Measurements from ENCODE around the gene TSPAN2.

TSPAN2 gene

DNA sequence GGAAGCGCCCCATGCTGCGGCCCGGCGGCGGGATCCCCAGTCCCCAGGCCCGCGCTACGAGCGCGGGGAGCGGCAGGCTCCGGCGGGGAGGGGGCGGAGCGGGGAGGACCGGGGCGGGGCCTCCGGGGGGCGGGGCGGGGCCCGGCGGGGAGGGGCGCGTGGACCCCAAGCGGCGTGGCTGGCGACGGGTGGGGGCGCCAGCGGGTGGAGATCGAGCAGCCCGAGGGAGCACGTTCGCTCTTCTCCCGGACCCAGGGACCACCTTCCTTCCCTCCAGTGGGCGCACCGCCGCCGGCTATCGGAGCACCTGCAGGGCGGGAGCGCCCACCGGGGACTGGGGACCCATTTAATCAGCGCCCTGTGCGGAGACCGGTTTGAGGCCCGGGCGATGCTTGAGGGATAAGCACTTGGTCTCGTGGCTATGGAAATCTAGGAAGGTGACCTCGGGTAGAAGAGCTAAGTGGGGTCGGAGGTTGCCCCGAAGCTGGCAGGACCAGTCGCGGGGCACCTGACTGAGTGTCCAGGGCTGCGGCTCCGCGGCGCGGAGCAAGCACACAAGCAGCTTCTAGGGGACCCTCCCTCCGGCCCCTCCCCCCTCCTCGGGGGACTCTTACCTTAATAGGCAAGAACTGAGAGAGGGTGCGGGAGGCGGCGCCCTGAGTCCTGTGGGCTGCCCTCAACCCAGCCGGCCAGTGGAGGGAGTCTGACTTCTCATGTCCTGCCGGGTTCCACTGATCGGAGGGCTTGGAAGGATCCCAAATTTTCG lies at the start of gene TSPAN2:
TSPAN2 (minus strand) TSS at position 84 of the 766 bp plus-strand sequence; CDS start at position 13, 71 bp downstream.
- H3K4me1 Mint-ChIP-seq: peaks cover 39% of the 10 kb centered on the region
- H3K27ac Mint-ChIP-seq: peak within 1 kb of the TSS in 1 of 2 donors; percentile 42
- ATAC-seq (peak; percentile 78), DNase-seq (peak; percentile 22 to 50)
- H3K4me3 Mint-ChIP-seq: peak within 1 kb of the TSS; percentile 76 to 83
- H3K27me3 Mint-ChIP-seq: peaks cover 9% of the 10 kb centered on the region
- H3K9me3 Mint-ChIP-seq: no peaks in the 10 kb centered on the region

- Mint-ChIP-seq H3K4me1 (peaks cover 4% of the 10 kb centered on the region), H3K4me3 (peak overlapping the region; percentile 4 to 32), H3K27me3 (peaks cover 28% of the 10 kb centered on the region), H3K27ac (no peak overlapping the region), H3K9me3 (no peaks in the 10 kb centered on the region)
- ATAC-seq: peak; percentile 93
- peak; percentile 56 to 61 for DNase-seq
Measured at GRCh38 chr1:115138973-115139372, 49.7 kb upstream of the TSPAN2 start.

DNA sequence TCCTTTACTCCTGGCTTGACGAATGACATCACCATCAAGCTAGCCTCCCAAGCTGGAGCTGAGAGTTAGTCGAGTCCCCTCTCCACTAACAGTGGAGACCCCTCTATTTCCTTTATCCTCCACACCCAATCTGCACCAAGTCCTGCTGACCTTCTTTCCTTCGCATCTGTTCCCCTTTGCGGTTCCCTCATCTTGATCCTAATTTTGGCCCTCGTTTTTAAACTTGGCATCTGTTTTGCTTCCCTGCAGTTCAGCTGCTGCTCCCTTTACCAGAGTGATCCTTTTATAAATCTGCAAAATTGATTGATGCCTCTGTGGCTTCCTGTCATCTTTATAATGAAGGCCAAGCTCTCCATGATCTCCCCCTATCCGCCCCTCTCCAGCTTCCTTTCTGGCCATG lies 49.0 kb upstream of the TSPAN2 start:
- DNase-seq: no peak
- H3K4me1 Mint-ChIP-seq: peaks cover 4% of the 10 kb centered on the region
- peaks cover 28% of the 10 kb centered on the region for H3K27me3 Mint-ChIP-seq

GRCh38 chr1:115137191-115137590 lies 47.9 kb upstream of the TSPAN2 start:
- peaks cover 22% of the 10 kb centered on the region for H3K27me3 Mint-ChIP-seq
- no peaks in the 10 kb centered on the region for H3K4me1 Mint-ChIP-seq
- H3K9me3 Mint-ChIP-seq: no peaks in the 10 kb centered on the region
- H3K4me3 Mint-ChIP-seq: no peak overlapping the region
- ATAC-seq: no peak
- DNase-seq: no peak
- H3K27ac Mint-ChIP-seq: no peak overlapping the region

More for the DNA sequence above, 49.0 kb upstream of the TSPAN2 start:
- no peak for ATAC-seq
- Mint-ChIP-seq H3K4me3 (no peak overlapping the region), H3K27ac (no peak overlapping the region), H3K9me3 (no peaks in the 10 kb centered on the region)

DNA sequence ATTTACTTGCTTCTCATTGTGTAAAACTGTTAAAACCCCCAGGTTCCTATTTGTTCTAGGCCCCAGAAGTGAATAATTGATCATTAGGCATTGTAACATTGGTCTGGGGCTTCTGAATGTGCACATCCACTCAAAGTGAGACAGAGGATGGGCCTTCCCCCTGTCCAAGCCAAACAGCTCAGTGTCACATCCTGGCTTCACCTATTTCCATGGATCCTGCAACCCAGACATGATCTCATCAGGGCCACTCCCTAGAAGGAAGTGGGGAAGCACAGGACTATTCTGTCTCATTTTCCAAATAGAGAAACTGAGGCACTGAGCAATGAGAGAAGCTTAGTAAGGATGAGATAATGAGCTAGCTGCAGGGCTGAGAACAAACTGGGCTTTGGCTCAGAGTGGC lies 47.4 kb upstream of the TSPAN2 start:
- Mint-ChIP-seq H3K4me3 (no peak overlapping the region), H3K9me3 (no peaks in the 10 kb centered on the region), H3K27me3 (peaks cover 22% of the 10 kb centered on the region), H3K27ac (no peak overlapping the region), H3K4me1 (no peaks in the 10 kb centered on the region)
- DNase-seq (no peak), ATAC-seq (no peak)

GRCh38 chr1:115136106-115136505 lies 46.8 kb upstream of the TSPAN2 start:
- Mint-ChIP-seq H3K4me1 (no peaks in the 10 kb centered on the region), H3K27ac (peak overlapping the region in 1 of 2 donors; percentile 75), H3K27me3 (peaks cover 22% of the 10 kb centered on the region), H3K4me3 (no peak overlapping the region), H3K9me3 (no peaks in the 10 kb centered on the region)
- ATAC-seq: no peak
- DNase-seq: no peak

DNA sequence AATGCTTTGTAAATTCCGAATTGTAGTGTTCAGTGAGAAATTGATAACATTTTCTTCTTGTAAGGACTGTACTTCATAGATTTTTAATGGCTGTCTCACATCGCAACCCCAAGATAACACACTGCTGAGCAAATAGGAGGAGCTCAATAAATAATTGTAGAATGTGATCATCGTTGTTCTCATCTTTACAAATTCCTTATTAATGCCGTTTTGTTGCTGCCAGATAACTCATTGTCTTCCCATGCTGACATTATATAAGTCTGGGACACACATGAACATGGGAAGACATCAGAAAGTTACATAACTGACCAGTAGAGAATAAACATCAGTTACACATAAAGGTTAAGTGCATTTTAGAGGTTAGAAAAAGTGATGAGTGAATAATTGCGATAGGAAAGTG lies 46.4 kb upstream of the TSPAN2 start:
- no peak overlapping the region for H3K4me3 Mint-ChIP-seq
- H3K27ac Mint-ChIP-seq: no peak overlapping the region
- DNase-seq (no peak), ATAC-seq (no peak)
- no peaks in the 10 kb centered on the region for H3K9me3 Mint-ChIP-seq
- H3K4me1 Mint-ChIP-seq: no peaks in the 10 kb centered on the region
- H3K27me3 Mint-ChIP-seq: peaks cover 22% of the 10 kb centered on the region

GRCh38 chr1:115134850-115135480 lies 45.7 kb upstream of the TSPAN2 start:
- Mint-ChIP-seq H3K4me1 (no peaks in the 10 kb centered on the region), H3K4me3 (no peak overlapping the region), H3K9me3 (no peaks in the 10 kb centered on the region), H3K27me3 (peaks cover 18% of the 10 kb centered on the region), H3K27ac (no peak overlapping the region)
- DNase-seq (no peak), ATAC-seq (no peak)

DNA sequence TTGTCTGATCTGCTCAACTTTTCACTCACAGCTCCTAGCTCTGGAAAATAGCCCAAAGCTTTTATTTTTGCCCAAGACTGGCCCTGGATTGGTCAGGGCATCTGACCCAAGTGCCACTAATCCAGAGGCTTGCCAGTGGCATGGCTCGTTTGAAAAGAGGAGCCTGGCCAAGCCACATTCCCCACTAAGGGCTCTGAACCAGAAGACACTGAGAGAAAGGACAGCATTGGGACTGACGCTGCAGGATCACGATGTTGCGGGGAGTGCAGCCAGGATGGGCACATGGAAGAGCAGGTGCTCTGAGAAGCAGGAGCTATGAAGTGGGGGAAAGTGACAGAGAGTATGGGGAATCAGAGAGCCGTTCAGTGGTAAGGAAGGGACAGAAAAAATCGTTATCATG lies 44.9 kb upstream of the TSPAN2 start:
- Mint-ChIP-seq H3K9me3 (no peaks in the 10 kb centered on the region), H3K27ac (no peak overlapping the region), H3K4me3 (no peak overlapping the region), H3K27me3 (peaks cover 15% of the 10 kb centered on the region), H3K4me1 (no peaks in the 10 kb centered on the region)
- ATAC-seq (no peak), DNase-seq (no peak)

- H3K4me3 Mint-ChIP-seq: no peak overlapping the region
- no peak for DNase-seq
- peaks cover 8% of the 10 kb centered on the region for H3K27me3 Mint-ChIP-seq
- H3K27ac Mint-ChIP-seq: no peak overlapping the region
- no peak for ATAC-seq
- no peaks in the 10 kb centered on the region for H3K4me1 Mint-ChIP-seq
- no peaks in the 10 kb centered on the region for H3K9me3 Mint-ChIP-seq
Measured at GRCh38 chr1:115133440-115133839, 44.1 kb upstream of the TSPAN2 start.

DNA sequence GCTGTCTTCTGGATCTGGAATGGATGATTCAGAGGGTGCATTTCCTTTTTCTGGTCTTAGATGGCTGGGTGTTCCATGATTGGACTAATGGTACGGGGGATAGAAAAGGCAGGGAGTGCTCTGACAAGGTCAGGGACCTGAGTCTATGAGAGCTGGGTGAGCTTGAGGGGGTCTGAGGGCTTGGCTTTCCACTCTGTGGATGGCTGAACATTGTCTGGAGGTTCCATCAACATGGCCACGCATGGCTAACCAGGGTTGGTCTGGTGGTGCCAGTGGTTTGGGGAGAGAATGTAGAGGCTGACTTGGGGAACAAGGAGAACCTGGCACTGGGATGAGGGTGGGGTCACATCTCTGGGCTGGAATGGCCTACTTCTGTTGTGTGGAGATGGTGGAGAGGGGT lies 41.5 kb upstream of the TSPAN2 start:
- ATAC-seq (no peak), DNase-seq (no peak)
- H3K27me3 Mint-ChIP-seq: no peaks in the 10 kb centered on the region
- no peaks in the 10 kb centered on the region for H3K9me3 Mint-ChIP-seq
- H3K27ac Mint-ChIP-seq: peak overlapping the region in 1 of 2 donors; percentile 30
- H3K4me1 Mint-ChIP-seq: no peaks in the 10 kb centered on the region
- H3K4me3 Mint-ChIP-seq: no peak overlapping the region

DNA sequence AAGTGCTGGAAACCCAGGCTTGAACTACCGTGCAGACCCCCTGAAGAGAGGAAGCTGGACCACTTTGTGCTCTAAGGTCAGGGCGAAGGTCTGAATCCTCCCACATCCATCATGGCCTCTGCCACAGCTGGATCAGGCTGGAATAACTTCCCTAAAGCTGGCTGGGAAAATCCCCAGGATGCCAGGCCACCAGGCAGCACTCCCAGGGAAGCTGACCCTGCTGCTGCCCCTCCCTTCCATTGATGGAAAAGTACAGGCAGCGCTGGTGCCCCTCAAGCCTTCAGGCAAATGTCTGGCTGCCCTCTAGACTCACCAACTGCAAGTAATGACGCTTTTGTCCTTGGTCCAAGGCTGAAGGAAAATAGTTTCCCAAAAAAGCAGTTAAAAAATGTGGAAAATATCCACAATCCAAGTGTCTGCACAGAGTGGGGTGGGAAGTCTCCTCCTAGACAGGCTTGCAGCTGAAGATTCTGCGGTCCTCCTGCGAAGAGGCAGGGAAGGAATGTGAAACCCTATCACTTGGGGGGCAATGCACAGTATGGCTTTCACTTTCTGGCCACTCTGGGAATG lies 39.9 kb upstream of the TSPAN2 start:
- Mint-ChIP-seq H3K27ac (no peak overlapping the region), H3K27me3 (no peaks in the 10 kb centered on the region), H3K4me1 (no peaks in the 10 kb centered on the region), H3K9me3 (peaks cover 3 to 8% of the 10 kb centered on the region in 2 donors), H3K4me3 (no peak overlapping the region)
- ATAC-seq: no peak
- no peak for DNase-seq

GRCh38 chr1:115127539-115127938 lies 38.2 kb upstream of the TSPAN2 start:
- ATAC-seq: no peak
- H3K27me3 Mint-ChIP-seq: peaks cover 7% of the 10 kb centered on the region
- peaks cover 15 to 16% of the 10 kb centered on the region in 2 donors for H3K9me3 Mint-ChIP-seq
- no peak overlapping the region for H3K4me3 Mint-ChIP-seq
- H3K27ac Mint-ChIP-seq: no peak overlapping the region
- no peaks in the 10 kb centered on the region for H3K4me1 Mint-ChIP-seq
- no peak for DNase-seq

DNA sequence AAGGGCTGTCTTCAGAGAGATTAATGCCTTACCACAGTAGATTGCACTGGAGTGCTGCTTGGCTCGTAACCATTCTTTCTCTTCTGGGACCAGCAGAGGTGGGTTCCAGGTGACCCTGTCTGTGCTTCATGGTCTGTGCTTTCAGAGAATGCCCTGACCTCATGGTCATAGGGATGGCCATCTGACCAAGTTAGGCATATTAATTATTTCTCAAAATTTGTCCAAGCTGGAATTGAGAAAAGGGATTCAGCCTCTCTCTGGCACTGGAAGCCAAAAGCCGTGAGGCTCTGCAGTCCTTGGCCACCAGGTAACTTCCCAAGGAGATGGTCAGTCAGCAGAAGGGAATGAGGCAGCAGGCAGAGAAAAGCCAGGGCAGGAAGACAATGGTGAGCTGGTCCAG lies 37.2 kb upstream of the TSPAN2 start:
- H3K9me3 Mint-ChIP-seq: peaks cover 23 to 25% of the 10 kb centered on the region in 2 donors
- no peaks in the 10 kb centered on the region for H3K4me1 Mint-ChIP-seq
- no peak overlapping the region for H3K27ac Mint-ChIP-seq
- DNase-seq: no peak
- H3K4me3 Mint-ChIP-seq: no peak overlapping the region
- ATAC-seq: no peak
- H3K27me3 Mint-ChIP-seq: peaks cover 7% of the 10 kb centered on the region

GRCh38 chr1:115123116-115123515 lies 33.8 kb upstream of the TSPAN2 start:
- Mint-ChIP-seq H3K27ac (no peak overlapping the region), H3K27me3 (peaks cover 7% of the 10 kb centered on the region), H3K4me3 (no peak overlapping the region), H3K9me3 (peaks cover 37 to 40% of the 10 kb centered on the region in 2 donors), H3K4me1 (no peaks in the 10 kb centered on the region)
- ATAC-seq (no peak), DNase-seq (no peak)

DNA sequence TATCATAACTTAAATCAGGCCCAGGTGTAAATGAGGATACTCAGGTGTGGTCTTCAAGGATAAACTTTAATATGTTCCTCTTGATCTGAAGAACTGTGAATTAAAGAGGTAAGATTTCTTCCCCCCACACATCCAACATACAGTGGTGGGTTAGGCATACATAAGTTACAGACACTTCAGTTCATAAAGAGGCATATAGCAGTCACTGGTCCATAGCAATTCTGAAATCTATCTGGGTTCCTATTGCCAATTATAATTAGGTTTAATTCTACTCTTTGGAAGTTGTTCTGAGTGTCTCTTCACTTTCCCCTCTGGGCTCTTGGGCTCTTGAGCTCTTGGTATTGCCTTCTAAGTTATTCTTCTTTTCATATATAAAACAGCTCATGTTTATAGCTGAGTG lies 32.5 kb upstream of the TSPAN2 start:
- Mint-ChIP-seq H3K4me1 (no peaks in the 10 kb centered on the region), H3K27me3 (peaks cover 7% of the 10 kb centered on the region), H3K9me3 (peaks cover 37 to 40% of the 10 kb centered on the region in 2 donors), H3K27ac (no peak overlapping the region), H3K4me3 (no peak overlapping the region)
- DNase-seq (no peak), ATAC-seq (no peak)

Measured in stimulated activated naive CD8-positive, alpha-beta T cell treated with anti-CD3 and anti-CD28 coated beads, Interleukin-15, amount 100 ng/mL, for 72 hours (primary cell).